ENCODE data around the gene KTI12.
A peak's percentile ranks its signal among the peaks of the same experiment; 100 is the strongest.

DNA sequence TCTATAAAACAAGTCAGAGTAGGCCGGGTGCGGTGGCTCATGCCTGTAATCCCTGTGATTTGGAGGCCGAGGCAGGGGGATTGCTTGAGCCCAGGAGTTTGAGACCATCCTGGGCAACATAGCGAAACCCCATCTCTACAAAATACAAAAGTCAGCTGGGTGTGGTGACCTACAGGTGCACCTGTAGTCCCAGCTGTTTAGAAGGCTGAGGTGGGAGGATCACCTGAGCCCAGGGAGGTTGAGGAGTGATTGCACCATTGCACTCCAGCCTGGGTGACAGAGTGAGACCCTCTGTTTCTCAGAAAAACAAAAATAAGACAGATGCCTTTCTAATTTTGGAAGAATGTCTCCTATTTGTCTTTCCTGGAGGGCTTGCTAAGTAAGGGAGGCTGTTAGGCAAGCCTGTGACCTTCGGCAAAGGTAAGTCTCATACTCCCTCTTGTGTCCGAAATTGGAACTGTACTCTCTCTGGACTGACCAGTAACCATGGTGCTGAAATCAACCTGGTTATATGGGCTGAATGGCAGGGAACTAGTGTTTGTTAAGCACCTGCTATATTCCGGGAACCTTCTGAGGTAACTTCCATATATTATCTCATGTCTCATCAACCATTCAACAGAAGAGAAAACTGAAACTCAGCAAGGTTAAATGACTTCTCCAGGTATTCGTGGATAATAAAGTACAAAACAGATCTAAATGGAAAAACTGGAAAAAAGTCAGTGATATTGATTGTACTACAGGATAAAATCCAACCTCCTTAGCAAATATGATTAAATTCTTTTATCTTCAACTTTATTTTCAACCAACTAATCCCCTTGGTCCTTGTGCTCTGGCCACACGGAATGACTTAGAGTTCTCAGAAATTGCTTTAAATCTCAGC lies 31.3 kb downstream of the KTI12 start:
- TF ChIP-seq, protein P1, sequence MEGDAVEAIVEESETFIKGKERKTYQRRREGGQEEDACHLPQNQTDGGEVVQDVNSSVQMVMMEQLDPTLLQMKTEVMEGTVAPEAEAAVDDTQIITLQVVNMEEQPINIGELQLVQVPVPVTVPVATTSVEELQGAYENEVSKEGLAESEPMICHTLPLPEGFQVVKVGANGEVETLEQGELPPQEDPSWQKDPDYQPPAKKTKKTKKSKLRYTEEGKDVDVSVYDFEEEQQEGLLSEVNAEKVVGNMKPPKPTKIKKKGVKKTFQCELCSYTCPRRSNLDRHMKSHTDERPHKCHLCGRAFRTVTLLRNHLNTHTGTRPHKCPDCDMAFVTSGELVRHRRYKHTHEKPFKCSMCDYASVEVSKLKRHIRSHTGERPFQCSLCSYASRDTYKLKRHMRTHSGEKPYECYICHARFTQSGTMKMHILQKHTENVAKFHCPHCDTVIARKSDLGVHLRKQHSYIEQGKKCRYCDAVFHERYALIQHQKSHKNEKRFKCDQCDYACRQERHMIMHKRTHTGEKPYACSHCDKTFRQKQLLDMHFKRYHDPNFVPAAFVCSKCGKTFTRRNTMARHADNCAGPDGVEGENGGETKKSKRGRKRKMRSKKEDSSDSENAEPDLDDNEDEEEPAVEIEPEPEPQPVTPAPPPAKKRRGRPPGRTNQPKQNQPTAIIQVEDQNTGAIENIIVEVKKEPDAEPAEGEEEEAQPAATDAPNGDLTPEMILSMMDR (IDR thresholded peaks at IDR 0.05) = peak; percentile 85 to 87 (median 86)
- TF ChIP-seq POLR2A (IDR thresholded peaks at IDR 0.05) = no peak
- no peak for TF ChIP-seq EP300 (IDR thresholded peaks at IDR 0.05)
